Measurements from ENCODE around the gene LRMDA. TPM values are rescaled to one million over a fixed set of nuclear protein-coding genes. Genes with fewer than 3 reads are reported as not detected.

Gene LRMDA
- total RNA-seq, 4 donors from 2014 or later: 0.88 to 14.1 (median 5.1) TPM; not detected in 1

GRCh38 chr10:75652146-75652740, 220.8 kb downstream of the LRMDA start:
- 73 to 83% methylated on average over 5 of the region's 5 CpGs for WGBS, 2 donors
- intact Hi-C loops (cut with DNase I): loop anchor here (10.0 kb wide), 1 partner anchor 247 kb away; the partner anchor contains the start of gene ZNF503

GRCh38 chr10:75653761-75654160, 222.3 kb downstream of the LRMDA start:
- Histone ChIP-seq H3K4me1 (peaks cover 4 to 50% (median 11%) of the 10 kb centered on the region in 3 donors), H3K9me3 (no peaks in the 10 kb centered on the region), H3K27me3 (no peaks in the 10 kb centered on the region), H3K4me3 (no peak overlapping the region), H3K36me3 (no peaks in the 10 kb centered on the region), H3K27ac (peak overlapping the region in 2 of 4 donors; percentile 42 to 75)
- TF ChIP-seq POLR2A (IDR thresholded peaks at IDR 0.05) (no peak), CTCF (IDR thresholded peaks at IDR 0.05) (no peak)
- intact Hi-C loops (cut with DNase I): loop anchor here (10.0 kb wide), 1 partner anchor 249 kb away; the partner anchor contains the start of gene ZNF503
- DNase-seq: no peak
- 89 to 90% methylated on average over 7 to 8 of the region's 8 CpGs for WGBS, 2 donors

More at GRCh38 chr10:75652146-75652740, 220.8 kb downstream of the LRMDA start:
- H3K27me3 ChIP-seq: no peaks in the 10 kb centered on the region
- no peak overlapping the region for H3K4me3 ChIP-seq
- DNase-seq: no peak
- peaks cover 4 to 46% (median 11%) of the 10 kb centered on the region in 3 donors for H3K4me1 ChIP-seq
- peak overlapping the region in 3 of 4 donors; percentile 10 to 50 (median 17) for H3K27ac ChIP-seq
- no peaks in the 10 kb centered on the region for H3K9me3 ChIP-seq
- H3K36me3 ChIP-seq: no peaks in the 10 kb centered on the region
- TF ChIP-seq CTCF (IDR thresholded peaks at IDR 0.05) (no peak), POLR2A (IDR thresholded peaks at IDR 0.05) (no peak)

DNA sequence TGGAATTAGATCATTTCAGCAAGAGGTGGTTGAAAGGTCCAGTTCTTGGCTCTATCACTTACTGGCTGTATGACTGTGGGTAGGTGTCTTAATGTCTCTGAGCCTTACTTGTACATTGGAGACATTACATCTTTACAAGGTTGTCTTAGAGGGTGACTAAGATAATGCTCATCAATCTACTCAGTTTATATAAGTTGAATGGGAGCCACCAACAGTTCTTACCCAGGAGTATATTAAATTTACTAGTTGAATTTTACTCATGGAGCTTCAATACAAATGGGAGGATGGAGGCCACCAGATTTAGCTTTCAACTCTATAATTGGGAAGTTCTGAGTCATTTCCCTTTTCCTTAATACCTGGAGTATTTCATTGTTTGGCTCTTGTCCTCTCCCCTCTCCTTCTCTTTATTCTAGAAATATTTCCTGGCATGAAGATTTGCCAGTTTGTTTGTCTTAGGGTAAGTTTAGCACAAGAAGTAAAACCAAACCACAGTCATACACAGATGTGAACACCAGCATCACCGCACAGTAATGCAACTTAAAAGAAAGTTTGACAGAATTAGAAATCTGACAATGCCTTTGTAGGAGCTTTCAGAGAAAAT, 222.8 kb downstream of the LRMDA start:
- WGBS, 2 donors: 44 to 54% methylated on average over 1 of the region's 1 CpG
- intact Hi-C loops (cut with DNase I): loop anchor here (10.0 kb wide), 1 partner anchor 249 kb away; the partner anchor contains the start of gene ZNF503

GRCh38 chr10:75654772-75655171, 223.3 kb downstream of the LRMDA start:
- Histone ChIP-seq H3K4me1 (peaks cover 4 to 50% (median 11%) of the 10 kb centered on the region in 3 donors), H3K27me3 (no peaks in the 10 kb centered on the region), H3K9me3 (no peaks in the 10 kb centered on the region), H3K36me3 (no peaks in the 10 kb centered on the region), H3K4me3 (no peak overlapping the region), H3K27ac (peak overlapping the region in 2 of 4 donors; percentile 75 to 80)
- 45 to 64% methylated on average over 6 of the region's 6 CpGs for whole genome bisulfite sequencing, 2 donors
- intact Hi-C loops (cut with DNase I): loop anchor here (10.0 kb wide), 1 partner anchor 250 kb away; the partner anchor contains the start of gene ZNF503
- TF ChIP-seq POLR2A (IDR thresholded peaks at IDR 0.05) (no peak), CTCF (IDR thresholded peaks at IDR 0.05) (no peak)
- DNase-seq: no peak

More for the DNA sequence above, 222.8 kb downstream of the LRMDA start:
- peaks cover 4 to 50% (median 11%) of the 10 kb centered on the region in 3 donors for H3K4me1 ChIP-seq
- no peaks in the 10 kb centered on the region for H3K27me3 ChIP-seq
- H3K36me3 ChIP-seq: no peaks in the 10 kb centered on the region
- H3K4me3 ChIP-seq: no peak overlapping the region
- TF ChIP-seq POLR2A (IDR thresholded peaks at IDR 0.05): no peak
- no peak for TF ChIP-seq CTCF (IDR thresholded peaks at IDR 0.05)
- H3K27ac ChIP-seq: peak overlapping the region in 2 of 4 donors; percentile 42 to 75
- no peak for DNase-seq
- H3K9me3 ChIP-seq: no peaks in the 10 kb centered on the region
